ENCODE results near the gene TOMM7.
A peak's percentile ranks its signal among the peaks of the same experiment; 100 is the strongest.

The TOMM7 gene

DNA sequence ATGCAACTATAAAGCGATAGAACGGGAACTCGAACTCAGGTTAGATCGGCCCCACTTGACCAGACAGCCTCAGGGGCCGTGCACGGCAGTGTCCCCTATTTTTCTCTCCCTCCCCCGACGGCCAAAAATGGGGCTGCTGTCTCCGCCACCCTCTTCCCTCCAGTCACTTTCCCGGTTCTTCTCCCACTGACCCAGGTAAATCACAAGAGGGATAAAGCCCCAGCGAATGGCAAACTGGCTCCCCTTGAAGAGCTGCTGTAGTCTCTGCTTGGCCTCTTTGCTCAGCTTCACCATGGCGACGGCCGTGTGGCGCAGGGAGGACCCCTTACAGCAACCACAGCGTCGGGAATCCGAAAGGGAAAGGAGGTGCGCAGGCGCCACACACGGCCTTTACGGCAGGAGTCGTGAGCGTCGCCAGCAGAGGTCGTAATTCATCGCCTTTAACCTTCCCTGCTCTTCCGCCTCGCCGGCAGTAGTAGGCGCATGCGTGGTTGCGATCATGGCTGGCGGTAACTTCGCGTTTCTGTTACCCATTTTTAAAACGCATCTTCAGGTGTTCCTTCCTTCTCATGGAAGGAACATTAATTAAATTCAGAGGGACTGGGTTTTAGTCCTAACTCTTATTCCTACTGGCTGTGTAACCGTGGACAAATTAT, at the start of gene TOMM7:
TOMM7 (minus strand) TSS at position 364 of the 656 bp plus-strand sequence; CDS start at position 294, 70 bp downstream.
- peak; percentile 97 to 98 for DNase-seq

DNA sequence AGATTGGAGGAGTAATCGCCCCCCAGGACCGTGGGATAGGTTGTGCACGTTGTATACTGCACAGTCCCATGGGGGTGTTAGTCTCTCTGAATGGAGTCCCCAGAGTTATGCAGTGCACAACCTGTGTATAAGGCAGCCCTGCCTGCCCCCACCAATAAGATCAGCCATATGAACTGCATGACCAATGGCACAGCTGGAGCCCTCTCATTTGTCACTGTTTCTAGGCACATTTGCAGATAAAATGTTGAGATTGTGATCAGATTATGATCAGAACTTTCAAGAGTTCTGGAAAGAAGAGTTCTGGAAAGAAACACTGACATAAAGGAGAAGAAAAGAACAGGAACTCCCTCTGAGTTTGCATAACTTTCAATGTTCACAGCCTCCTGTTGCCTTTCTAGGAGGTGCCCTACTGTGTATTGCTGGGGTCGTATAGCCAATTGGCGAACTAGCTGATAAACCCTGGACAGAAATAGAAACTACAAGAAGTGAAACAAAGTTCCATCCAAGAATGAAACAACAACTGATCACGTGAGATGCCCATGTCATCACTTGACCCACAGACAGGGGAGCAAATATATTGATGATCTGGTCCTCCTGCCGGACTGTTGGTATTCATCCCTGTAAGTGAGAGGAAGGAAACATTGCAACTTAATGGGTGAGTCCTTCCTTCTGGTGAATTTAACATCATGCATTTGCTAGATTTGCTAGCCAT, 49.6 kb upstream of the TOMM7 start:
- DNase-seq: no peak

DNA sequence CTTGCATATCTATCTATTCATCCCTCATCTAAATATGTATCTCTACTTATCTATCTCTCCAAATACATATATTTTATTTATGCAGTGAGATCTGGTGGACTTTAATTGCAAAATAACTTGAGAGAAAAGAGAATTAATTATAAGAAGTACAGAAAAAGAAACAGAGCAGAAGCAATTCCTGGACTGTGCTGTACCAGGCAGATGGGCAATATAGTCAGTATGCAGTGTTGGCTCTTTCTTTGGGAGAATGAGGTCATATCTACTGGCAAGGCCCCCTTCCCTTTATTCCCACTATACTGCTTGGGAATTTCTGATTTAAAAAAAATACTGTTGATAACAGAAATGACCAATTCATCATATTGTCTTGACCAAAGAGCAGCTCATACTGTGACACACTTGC, 49.0 kb upstream of the TOMM7 start:
- no peak for DNase-seq

DNA sequence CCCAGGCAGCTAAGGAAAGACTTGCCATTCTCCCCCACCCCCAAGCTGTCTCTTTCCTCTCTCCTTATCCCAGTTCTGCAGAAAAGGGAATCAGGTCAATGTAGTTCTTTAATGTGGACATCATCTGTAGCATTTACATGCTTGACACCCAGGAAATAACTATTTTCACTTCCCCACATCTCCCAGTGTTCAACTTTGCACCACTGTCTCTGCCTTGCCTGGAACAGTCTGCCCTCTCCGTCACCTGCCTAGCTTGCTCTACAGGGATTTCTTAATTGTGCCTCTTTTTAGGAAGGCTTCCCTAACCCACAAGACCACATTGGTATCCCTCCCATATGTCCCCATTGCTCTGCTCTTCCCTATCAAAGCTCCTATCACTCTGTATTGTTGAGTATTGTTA, 45.9 kb upstream of the TOMM7 start:
- no peak for DNase-seq

DNA sequence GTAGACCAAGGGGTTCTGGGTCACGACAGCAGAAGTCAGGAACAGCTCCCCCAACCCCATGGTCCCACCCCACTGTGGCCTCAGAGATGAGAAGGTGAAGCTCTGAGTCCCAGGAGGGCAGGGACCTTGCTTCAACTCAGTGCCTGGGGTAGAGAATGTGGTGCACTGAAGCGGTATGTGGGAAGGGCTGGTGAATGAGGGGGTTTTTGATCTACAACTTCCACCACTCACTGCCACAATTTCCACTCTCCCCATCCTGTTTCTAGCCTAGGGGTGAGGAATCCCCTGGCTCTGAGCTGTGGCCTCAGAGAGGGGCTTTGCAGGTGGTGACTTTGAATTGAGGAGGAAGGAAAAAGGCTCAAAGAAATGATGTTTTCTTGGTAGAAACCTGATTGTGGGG, 44.9 kb upstream of the TOMM7 start:
- no peak for DNase-seq

DNA sequence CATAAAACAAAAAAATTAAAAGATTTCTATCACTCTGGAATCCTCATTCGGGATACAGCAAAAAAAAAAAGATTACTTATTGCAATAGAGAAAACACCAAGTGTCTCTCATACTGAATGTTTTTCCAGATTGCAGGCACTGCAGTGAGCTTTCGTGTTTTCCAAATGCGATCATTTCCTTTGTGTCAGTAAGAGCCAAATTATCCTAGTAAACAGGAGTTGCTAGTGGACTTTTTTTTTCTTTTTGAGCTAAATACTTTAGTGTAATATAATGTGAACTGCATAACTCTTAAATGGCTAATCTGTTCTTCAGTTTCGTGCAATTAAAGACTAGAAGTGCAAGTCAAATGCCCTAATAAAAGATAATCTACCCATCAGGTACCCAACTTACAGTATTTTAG, 44.4 kb upstream of the TOMM7 start:
- no peak for DNase-seq

DNA sequence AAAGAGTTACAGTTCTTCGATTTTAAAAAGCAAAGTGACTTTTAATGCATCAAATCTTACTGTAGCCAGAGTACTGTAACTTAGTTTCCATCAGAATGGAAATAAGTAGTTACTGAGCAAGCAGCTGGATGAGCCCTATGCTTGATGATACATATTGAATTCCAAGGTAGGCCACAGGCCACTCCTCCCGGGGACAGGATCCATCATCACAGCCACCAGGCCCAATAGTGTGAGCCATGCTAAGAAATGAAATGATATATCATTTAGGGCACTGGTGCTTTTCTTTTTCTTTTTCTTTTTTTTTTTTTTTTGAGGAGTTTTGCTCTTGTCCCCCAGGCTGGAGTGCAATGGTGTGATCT, 42.9 kb upstream of the TOMM7 start:
- no peak for DNase-seq

DNA sequence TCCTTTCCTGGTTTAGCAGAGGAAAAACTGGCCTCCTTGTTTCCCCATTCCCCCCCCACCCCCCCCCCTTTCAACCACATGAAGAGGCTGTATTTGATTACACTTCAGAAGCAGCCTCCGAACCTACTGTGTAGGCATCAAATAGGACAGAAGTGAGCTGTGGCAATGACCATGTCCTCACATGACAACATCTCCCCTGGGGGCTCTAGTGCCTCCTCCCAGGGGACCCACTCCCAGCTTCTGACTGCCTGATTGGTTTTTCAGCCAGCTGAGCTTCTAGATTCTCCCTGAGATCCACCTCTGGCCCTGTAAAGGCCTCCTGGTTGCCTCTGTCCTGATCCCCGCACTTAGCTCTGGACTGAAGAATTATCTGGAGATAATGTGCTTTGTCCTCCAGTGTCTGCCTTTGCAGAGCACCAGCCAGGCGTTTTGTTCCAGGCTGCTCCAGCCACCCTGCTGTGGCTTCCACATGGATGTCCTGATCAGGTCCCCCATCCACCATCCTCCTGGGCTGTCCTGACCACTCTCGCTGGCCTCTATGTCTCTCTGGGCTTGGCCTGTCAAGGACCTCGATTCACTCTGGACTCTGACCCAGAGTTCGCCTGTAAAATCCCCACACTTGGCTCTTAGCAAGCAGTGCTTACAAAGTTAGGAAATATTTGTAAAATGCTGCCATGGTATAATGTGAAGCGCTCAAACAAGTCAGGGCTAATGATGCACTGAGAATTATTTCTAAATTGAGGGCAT, 42.4 kb upstream of the TOMM7 start:
- no peak for DNase-seq

DNA sequence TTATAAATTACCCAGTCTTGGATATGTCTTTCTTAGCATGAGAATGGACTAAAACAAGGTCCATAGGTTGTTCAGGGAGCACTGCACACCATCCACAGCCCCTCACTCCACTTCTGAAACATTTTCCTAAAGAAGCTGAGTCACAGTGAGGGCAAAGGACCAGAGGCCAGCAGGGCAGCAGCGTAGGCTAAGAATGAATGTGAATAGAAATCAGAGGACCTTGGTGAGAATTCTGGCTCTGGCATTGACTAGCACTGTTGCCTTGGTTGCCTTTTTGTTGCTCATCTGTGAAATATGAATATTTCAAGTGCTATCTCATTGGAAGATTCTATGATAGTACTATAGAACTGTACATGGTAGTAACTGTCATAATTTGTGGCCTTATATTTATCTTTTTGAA, 41.7 kb upstream of the TOMM7 start:
- no peak for DNase-seq

DNA sequence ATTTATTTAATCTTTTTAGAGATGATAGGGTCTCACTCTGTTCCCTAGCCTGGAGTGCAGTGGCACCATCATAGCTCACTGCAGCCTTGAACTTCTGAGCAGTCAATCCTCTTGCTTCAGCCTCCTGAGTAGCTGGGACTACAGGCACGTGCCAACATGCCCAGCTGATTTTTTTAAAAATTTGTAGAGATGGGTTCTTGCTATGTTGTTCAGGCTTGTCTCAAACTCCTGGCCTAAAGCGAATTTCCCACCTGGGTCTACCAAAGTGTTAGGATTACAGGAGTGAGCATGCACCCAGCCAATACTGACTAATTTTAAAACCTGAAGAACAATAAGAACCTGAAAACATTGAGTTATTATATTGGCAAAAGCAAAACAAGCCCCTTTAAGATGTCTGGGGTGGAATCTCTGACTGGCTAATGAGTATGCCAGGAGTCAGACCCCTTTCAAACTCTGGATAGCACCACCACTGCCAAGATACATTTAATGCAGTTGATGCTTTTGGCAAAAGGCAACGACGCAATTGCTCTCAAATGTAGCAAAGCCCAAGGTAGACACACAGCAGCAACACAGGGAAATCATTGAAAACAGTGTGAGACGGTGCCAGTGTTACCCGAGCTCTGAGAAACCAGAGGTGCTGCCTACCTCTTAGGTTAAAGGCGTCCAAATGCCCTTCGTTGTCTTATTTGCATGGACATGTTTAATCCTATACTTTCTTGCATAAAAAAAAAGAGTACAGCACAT, 40.7 kb upstream of the TOMM7 start:
- DNase-seq: no peak

DNA sequence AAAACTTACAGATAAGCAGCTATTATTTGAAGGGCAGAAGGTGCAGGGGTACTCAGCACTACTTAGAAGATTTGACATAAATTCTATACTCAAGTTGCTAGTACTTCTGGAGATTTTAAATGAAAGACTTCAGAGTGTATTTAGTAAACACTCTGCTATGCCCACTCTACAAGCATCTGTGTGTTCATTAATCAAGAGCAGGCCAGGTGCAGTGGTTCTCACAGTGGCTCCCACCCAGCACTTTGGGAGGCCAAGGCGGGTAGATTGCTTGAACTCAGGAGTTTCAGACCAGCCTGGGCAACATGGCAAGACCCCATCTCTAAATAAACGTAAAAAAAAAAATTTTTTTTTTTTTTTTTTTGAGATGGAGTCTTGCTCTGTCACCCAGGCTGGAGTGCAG, 38.9 kb upstream of the TOMM7 start:
- no peak for DNase-seq

DNA sequence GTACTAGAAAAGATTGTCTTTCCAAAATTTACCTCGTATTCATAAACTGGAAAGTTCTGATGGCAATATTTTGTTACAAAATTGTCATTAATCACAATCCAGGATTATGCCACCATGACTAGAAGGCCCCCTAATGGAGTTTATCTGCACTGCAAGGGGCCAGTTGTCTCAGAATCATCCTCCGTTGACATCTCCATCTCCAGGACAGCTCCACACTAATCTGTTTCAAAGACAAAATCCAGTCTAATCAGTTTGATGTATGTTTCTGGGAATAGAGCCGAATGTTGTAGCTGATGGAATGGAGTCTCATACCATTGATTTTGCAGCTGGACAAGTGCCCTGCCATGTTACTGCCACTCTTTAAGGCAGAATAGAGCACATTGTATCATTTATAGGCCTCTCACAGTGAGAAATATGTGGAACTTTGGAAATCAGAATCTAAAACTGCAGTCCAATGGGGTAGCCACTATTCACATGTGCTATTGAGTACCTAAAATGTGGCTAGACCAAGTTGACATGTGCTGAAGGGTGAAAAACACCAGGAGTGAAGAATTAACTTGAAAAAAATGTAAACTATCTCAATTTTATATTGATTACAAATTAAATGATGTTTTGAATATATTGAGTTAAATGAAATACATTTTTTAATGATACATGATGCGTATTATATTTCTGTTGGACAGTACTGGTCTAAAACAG, 38.3 kb upstream of the TOMM7 start:
- peak in 1 of 2 experiments; percentile 11 for DNase-seq

DNA sequence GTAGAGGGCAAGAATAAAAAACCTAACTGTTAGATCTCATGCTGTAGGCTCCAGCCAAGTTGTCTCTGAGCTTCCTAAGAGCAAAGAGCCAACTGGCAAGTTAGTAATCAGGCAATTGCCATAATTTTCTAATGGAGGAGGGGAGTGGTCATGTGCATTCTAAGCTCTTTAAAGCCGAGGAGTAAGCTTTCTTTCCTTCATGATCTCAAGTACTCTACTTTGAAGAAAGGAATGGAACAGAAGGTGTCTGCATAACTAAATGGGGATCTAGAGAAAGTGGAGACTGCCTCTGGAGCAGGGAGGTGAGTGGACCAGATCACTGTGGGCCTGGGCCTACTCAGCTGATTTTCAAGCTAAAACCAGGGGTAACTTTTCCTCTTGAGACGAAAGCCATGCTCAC, 37.7 kb upstream of the TOMM7 start:
- no peak for DNase-seq

DNA sequence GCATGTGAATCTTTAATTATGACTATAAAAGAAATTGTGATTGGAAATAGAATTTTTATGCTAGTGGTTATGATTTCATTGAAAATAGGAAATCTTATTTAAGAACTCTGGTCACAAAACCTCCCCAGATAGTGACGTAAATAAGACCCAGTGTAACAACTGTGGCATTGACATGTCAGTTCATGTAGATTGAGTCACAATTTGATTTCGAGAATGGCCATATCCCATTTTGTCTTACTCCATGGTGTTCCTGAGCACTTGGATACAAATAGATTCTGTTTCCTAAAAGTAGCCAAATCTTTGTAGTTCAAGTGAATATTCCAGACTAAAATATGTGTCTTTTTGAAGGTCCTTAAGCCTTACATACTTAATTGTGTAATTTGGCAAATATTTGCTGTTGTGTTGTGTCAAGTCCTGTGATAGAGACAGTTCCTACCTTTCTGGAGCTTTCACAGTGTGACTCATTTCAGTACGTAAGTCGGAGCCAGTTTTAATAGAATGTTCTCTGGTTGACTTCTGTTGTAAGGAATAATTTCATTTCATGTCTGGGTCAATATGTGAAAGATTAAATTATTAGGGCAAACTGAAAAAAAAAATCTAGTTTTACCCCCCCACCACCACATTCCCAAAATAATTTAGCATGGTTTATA, 37.1 kb upstream of the TOMM7 start:
- no peak for DNase-seq

DNA sequence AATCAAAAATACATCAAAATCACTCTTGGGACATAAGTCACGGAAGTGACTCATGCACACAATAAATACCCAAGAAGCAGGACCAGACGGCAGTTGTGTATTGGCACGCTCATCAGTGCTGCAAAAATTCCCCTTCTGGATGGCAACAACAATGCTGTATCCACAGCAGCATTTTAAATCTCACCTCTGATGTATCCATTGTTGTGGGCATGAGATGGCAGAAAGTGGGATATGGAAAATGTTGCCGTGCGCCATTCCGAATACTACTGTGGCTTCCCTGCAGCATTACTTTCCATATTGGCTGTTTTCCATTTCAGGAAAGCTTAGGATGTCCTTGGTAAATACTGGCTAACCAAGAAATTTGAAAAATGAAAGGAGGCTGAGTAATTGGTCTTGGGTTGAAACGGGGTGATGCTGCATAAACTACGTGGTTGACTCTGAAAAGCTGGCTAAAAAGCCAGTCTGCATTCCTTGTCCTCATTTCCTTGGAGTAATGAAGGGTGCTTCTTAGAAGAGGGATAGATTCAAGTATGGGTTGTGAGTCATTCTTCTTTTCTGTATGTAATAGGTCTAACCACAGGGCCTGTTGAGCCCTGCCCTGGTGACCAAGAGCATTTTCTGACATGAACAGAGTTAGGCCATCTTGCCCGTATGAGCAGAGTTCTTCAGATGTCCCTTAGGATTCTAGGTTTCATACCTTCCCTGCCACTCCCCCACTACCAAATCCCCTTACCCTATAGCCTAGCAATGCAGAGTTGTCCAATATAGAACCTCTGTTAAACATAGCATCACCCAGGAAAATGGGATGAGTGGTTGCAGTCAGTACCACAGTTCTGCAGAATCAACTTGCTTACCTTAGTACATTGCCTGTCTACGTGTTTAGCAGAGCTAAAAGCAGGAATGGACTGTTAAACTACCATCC, 36.3 kb upstream of the TOMM7 start:
- no peak for DNase-seq

DNA sequence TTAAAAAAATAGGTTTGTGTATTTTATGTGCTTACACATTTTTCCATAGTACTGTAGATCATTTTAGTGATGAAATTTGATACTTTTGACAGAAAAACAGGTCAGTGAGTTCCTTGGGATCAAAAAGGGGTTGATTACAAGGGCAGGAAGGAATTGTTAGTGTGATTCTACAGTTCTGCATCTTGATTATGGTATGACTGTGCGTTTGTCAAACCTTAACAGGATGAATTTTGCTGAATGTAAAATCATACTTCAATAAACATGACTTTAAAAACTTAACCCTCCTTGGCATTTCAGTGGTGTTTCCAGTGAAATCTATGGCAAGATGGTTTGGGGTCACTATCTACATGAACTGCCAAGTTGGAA, 35.6 kb upstream of the TOMM7 start:
- DNase-seq: no peak

DNA sequence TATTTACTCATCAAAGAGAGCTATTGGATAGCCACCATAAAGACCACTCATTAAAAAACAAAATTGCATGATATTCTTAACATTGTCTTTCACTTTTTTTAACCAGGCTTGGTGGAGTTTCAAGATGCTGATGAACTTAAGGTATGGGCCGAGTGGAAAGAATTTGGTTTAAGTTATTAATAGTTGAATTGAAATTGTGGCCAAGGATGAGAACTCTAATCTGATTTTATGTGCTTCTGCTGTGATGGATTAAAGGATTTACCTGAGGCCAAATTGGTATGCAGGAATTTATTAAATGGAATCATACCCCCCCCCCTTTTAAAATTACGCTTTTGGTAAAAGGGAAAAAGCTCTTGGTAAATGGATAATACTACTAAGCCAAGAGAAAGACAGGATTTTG, 33.8 kb upstream of the TOMM7 start:
- DNase-seq: no peak

DNA sequence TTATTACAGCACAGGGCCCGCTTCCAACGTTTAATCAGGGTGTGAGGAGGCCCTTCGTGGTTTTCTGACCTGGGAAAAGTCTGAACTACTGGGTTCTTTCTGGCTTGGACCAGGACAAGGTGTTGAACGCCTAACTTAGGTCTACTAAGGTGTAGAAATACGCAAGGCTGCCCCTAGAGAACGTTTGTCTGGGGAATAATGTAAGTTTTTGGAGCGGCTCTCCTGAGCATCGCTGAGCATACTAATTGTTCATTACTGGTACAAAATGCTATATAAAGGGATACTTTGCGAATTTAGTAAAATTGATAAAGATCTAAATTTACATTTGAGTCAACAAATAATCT, 32.4 kb upstream of the TOMM7 start:
- no peak for DNase-seq

DNA sequence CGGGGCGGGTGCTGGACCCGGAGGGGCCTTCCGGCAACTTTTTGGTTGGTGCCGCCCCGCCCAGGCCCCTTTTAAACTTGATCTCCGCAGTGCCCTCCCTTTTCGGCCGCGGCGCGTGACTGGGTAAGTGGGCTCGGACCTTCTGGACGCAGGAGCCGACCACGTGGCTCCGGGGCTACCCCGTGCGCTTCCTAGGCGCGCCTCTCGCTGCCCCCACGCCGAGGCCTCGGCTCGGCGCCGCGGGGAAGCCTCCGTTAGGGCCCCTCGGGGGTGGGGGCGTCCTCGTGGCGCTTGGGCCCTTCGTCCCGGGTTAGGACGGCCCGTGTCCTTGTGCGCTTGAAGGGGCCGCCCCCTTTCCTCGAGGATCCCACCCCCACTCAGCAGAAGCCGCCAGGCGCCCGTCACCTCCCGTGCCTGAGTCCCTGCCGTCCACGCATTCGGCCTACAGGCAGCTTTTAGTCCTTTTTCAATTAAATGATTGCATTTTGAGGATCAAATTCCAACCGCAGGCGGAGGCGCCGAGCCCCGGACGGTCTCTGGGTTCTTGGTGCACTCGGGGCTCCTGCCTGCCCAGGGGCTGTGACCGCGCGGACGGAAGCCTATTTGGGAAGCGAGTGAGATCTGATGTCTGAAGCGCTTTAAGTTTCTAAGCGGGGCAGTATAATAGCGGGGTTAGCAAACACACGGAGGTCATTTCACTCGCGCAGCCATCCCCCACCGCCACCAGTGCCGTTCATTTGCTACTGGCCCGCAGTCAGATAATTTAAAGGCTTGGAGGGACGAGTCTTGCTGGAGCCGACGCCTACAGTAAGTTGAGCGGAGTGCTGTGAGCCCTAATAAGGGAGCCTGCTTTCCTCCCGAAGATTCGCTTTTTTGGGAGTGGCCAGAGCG, 31.8 kb upstream of the TOMM7 start:
- peak in 1 of 2 experiments; percentile 77 for DNase-seq

DNA sequence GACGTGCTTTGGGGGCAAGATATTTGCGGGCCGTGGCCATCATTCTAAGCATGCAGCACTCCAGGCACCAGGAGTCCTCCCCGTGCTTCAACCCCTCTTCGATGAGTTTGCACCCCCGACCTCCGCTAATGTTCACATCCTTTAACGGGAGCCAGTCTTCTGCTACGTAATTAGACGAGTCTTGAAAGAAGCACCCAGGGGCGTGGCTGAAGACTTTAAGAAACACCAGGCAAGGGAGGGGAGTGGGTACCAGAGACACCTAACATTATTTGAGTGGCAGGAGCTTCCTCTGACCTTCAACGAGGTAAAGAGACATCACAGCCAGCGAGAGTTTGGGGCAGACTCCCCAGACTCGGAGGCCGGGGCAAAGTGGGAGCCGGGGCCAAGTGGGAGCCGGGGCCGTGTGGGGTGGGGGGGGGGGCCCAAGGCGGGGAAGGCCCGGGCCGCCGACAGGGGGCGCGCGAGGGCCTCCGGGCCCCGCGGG, 31.1 kb upstream of the TOMM7 start:
- peak in 1 of 2 experiments; percentile 48 for DNase-seq

Measured in NCI-H526 (cell line).